Endothelial cell (in vitro differentiated cells): ENCODE results near the gene MGAT4A. TPM values are rescaled to one million over a fixed set of nuclear protein-coding genes. Genes with fewer than 3 reads are reported as not detected.

Source experiments
- DNase-seq: peaks from one replicate; pipeline ENCODE4 v3.0.0; 2021; ENCODE audit warnings: low spot score
- H3K27ac Mint-ChIP-seq: one replicate; pipeline ENCODE4 v1.8.0; 2021; ENCODE audit warnings: mixed read lengths, inconsistent platforms; ENCODE audit not compliant: unreplicated experiment
- H3K27me3 Mint-ChIP-seq: one replicate; pipeline ENCODE4 v1.8.0; 2021; ENCODE audit warnings: mild to moderate bottlenecking, moderate library complexity, mixed read lengths, inconsistent platforms; ENCODE audit not compliant: unreplicated experiment
- H3K36me3 Mint-ChIP-seq: one replicate; pipeline ENCODE4 v1.8.0; 2021; ENCODE audit warnings: mild to moderate bottlenecking, low read depth, mixed read lengths, inconsistent platforms; ENCODE audit not compliant: unreplicated experiment
- H3K4me1 Mint-ChIP-seq: one replicate; pipeline ENCODE4 v1.8.0; 2021; ENCODE audit warnings: mild to moderate bottlenecking, mixed read lengths, inconsistent platforms; ENCODE audit not compliant: unreplicated experiment
- H3K4me3 Mint-ChIP-seq: one replicate; pipeline ENCODE4 v1.8.0; 2021; ENCODE audit warnings: mild to moderate bottlenecking, mixed read lengths, inconsistent platforms; ENCODE audit not compliant: unreplicated experiment
- H3K9me3 Mint-ChIP-seq: one replicate; pipeline ENCODE4 v1.8.0; 2021; ENCODE audit warnings: mixed read lengths, inconsistent platforms; ENCODE audit not compliant: unreplicated experiment
- total RNA-seq: library from RNA; stranded (reverse); fragmentation: NEBNext Ultra II Directional; extraction: Animal tissue kit (Norgen Biotek cat#: 25700); gene quantifications from one replicate; pipeline ENCODE4 v1.2.1, GENCODE V29; 2021; ENCODE audit not compliant: unreplicated experiment
- TF ChIP-seq, protein P1 (sequence below): fragments of 200-600 bp; sonication (generic); IDR thresholded peaks from one replicate; pipeline ENCODE4 v1.5.0; 2021; ENCODE audit warnings: antibody characterized with exemption; ENCODE audit not compliant: unreplicated experiment

MGAT4A gene
- total RNA-seq, 1 donor from 2014 or later = 7.3 TPM

- Mint-ChIP-seq H3K9me3 (no peaks in the 10 kb centered on the region), H3K27me3 (peaks cover 9% of the 10 kb centered on the region), H3K4me1 (no peaks in the 10 kb centered on the region), H3K27ac (no peak overlapping the region), H3K36me3 (peaks cover 41% of the 10 kb centered on the region), H3K4me3 (no peak overlapping the region)
- TF ChIP-seq, protein P1, sequence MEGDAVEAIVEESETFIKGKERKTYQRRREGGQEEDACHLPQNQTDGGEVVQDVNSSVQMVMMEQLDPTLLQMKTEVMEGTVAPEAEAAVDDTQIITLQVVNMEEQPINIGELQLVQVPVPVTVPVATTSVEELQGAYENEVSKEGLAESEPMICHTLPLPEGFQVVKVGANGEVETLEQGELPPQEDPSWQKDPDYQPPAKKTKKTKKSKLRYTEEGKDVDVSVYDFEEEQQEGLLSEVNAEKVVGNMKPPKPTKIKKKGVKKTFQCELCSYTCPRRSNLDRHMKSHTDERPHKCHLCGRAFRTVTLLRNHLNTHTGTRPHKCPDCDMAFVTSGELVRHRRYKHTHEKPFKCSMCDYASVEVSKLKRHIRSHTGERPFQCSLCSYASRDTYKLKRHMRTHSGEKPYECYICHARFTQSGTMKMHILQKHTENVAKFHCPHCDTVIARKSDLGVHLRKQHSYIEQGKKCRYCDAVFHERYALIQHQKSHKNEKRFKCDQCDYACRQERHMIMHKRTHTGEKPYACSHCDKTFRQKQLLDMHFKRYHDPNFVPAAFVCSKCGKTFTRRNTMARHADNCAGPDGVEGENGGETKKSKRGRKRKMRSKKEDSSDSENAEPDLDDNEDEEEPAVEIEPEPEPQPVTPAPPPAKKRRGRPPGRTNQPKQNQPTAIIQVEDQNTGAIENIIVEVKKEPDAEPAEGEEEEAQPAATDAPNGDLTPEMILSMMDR = no peak
- DNase-seq = no peak
Observed at GRCh38 chr2:98572211-98572610, 158.7 kb downstream of the MGAT4A start.

DNA sequence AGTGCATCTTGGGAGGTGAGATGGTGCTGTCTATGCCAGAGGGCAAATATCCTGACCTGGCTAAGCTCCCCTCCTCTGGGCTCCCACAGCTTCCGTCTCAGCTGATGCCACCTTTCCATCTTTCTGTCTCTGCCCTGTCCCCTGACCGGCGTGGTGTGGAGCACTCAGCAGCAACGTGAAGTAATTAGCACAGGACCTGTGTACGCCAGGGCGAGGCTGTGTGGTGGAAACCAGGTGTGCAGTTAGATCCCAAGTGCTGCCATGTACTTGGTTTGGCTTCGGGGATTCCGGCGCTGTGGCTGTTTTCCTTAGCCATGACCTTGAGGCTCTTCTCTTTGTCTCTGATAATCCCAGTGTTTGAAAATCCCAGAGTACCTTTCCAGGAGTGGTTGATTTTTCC is 159.1 kb downstream of the MGAT4A start:
- no peak for DNase-seq
- Mint-ChIP-seq H3K9me3 (no peaks in the 10 kb centered on the region), H3K4me1 (no peaks in the 10 kb centered on the region), H3K27ac (no peak overlapping the region), H3K4me3 (no peak overlapping the region), H3K36me3 (peaks cover 43% of the 10 kb centered on the region), H3K27me3 (peaks cover 10% of the 10 kb centered on the region)
- TF ChIP-seq, protein P1 = no peak

GRCh38 chr2:98571121-98571701 is 159.7 kb downstream of the MGAT4A start:
- peaks cover 43% of the 10 kb centered on the region for H3K36me3 Mint-ChIP-seq
- H3K4me1 Mint-ChIP-seq = no peaks in the 10 kb centered on the region
- TF ChIP-seq, protein P1 = no peak
- no peak overlapping the region for H3K4me3 Mint-ChIP-seq
- peaks cover 10% of the 10 kb centered on the region for H3K27me3 Mint-ChIP-seq
- DNase-seq = no peak
- H3K9me3 Mint-ChIP-seq = no peaks in the 10 kb centered on the region
- no peak overlapping the region for H3K27ac Mint-ChIP-seq

GRCh38 chr2:98570356-98570755 is 160.6 kb downstream of the MGAT4A start:
- no peaks in the 10 kb centered on the region for H3K4me1 Mint-ChIP-seq
- no peaks in the 10 kb centered on the region for H3K9me3 Mint-ChIP-seq
- peaks cover 43% of the 10 kb centered on the region for H3K36me3 Mint-ChIP-seq
- TF ChIP-seq, protein P1 = no peak
- H3K4me3 Mint-ChIP-seq = no peak overlapping the region
- peaks cover 12% of the 10 kb centered on the region for H3K27me3 Mint-ChIP-seq
- no peak overlapping the region for H3K27ac Mint-ChIP-seq
- DNase-seq = no peak

GRCh38 chr2:98569915-98570314 is 161.0 kb downstream of the MGAT4A start:
- no peak for DNase-seq
- H3K27me3 Mint-ChIP-seq = peaks cover 12% of the 10 kb centered on the region
- peaks cover 39% of the 10 kb centered on the region for H3K36me3 Mint-ChIP-seq
- H3K27ac Mint-ChIP-seq = no peak overlapping the region
- no peaks in the 10 kb centered on the region for H3K9me3 Mint-ChIP-seq
- no peaks in the 10 kb centered on the region for H3K4me1 Mint-ChIP-seq
- TF ChIP-seq, protein P1 = no peak
- no peak overlapping the region for H3K4me3 Mint-ChIP-seq
